HG02759 (cell line): ENCODE measurements around the gene BANK1.
"Not testable (repeated sequence)": the region's sequence is repeated elsewhere in the genome, so short reads cannot be mapped to it uniquely, and the experiment has no call there.

Experiments used
- ATAC-seq: cut with Tn5 transposase; IDR thresholded peaks from one replicate; pipeline ENCODE4 v1.9.1; 2021; ENCODE audit warnings: mild to moderate bottlenecking, moderate library complexity; ENCODE audit not compliant: unreplicated experiment

Gene BANK1

GRCh38 chr4:101871962-101872676, 81.6 kb downstream of the BANK1 start:
- no peak for ATAC-seq

- no peak for ATAC-seq
Measured at GRCh38 chr4:101885574-101885973, 95.0 kb downstream of the BANK1 start.

GRCh38 chr4:101886826-101887225, 96.3 kb downstream of the BANK1 start:
- ATAC-seq, result no peak

GRCh38 chr4:101888472-101888871, 97.9 kb downstream of the BANK1 start:
- ATAC-seq, result no peak

GRCh38 chr4:101905527-101905926, 115.0 kb downstream of the BANK1 start:
- ATAC-seq, result not testable (repeated sequence)

GRCh38 chr4:101910786-101911373, 120.3 kb downstream of the BANK1 start:
- no peak for ATAC-seq

GRCh38 chr4:101911616-101912015, 121.1 kb downstream of the BANK1 start:
- no peak for ATAC-seq

- ATAC-seq, result no peak
Measured at GRCh38 chr4:101914761-101915160, 124.2 kb downstream of the BANK1 start.

GRCh38 chr4:101919373-101919977, 128.9 kb downstream of the BANK1 start:
- ATAC-seq, result no peak

- no peak for ATAC-seq
Measured at GRCh38 chr4:101921370-101921769, 130.8 kb downstream of the BANK1 start.

- ATAC-seq, result no peak
Measured at GRCh38 chr4:101931619-101932018, 141.1 kb downstream of the BANK1 start.

GRCh38 chr4:101933855-101934254, 143.3 kb downstream of the BANK1 start:
- ATAC-seq, result no peak

GRCh38 chr4:101938836-101939235, 148.3 kb downstream of the BANK1 start:
- no peak for ATAC-seq

GRCh38 chr4:101941816-101942358, 151.4 kb downstream of the BANK1 start:
- no peak for ATAC-seq

- no peak for ATAC-seq
Measured at GRCh38 chr4:101942891-101943290, 152.4 kb downstream of the BANK1 start.

GRCh38 chr4:101944649-101945048, 154.1 kb downstream of the BANK1 start:
- no peak for ATAC-seq

GRCh38 chr4:101948055-101948454, 157.5 kb downstream of the BANK1 start:
- ATAC-seq, result no peak

GRCh38 chr4:101948951-101949350, 158.4 kb downstream of the BANK1 start:
- ATAC-seq, result no peak

- ATAC-seq, result no peak
Measured at GRCh38 chr4:101950258-101950979, 159.9 kb downstream of the BANK1 start.

GRCh38 chr4:101952985-101953384, 162.5 kb downstream of the BANK1 start:
- no peak for ATAC-seq

GRCh38 chr4:101953949-101954348, 163.4 kb downstream of the BANK1 start:
- no peak for ATAC-seq
